ENCODE data around the gene PTPRR.
A peak's percentile ranks its signal among the peaks of the same experiment; 100 is the strongest.
"Not testable (repeated sequence)": the region's sequence is repeated elsewhere in the genome, so short reads cannot be mapped to it uniquely, and the experiment has no call there.

PTPRR gene

GRCh38 chr12:70741256-70741655 lies 179.3 kb downstream of the PTPRR start:
- no peak overlapping the region for H3K4me3 ChIP-seq (ENCODE audit: low read depth, low read length)
- peak; percentile 2 for DNase-seq (ENCODE audit: low read depth)
- no peak for TF ChIP-seq CTCF (conservative IDR thresholded peaks at IDR 0.05; ENCODE audit: low read depth, low read length)

- TF ChIP-seq CTCF (conservative IDR thresholded peaks at IDR 0.05; ENCODE audit: low read depth, low read length): no peak
- no peak for DNase-seq (ENCODE audit: low read depth)
- no peak overlapping the region for H3K4me3 ChIP-seq (ENCODE audit: low read depth, low read length)
Observed at GRCh38 chr12:70739756-70740155, 180.8 kb downstream of the PTPRR start.

- DNase-seq (ENCODE audit: low read depth): no peak
- no peak for TF ChIP-seq CTCF (conservative IDR thresholded peaks at IDR 0.05; ENCODE audit: low read depth, low read length)
- no peak overlapping the region for H3K4me3 ChIP-seq (ENCODE audit: low read depth, low read length)
Observed at GRCh38 chr12:70736351-70737133, 184.0 kb downstream of the PTPRR start.

- not testable (repeated sequence) for DNase-seq (ENCODE audit: low read depth)
Observed at GRCh38 chr12:70735197-70735596, 185.3 kb downstream of the PTPRR start.

GRCh38 chr12:70733385-70733784 lies 187.2 kb downstream of the PTPRR start:
- DNase-seq (ENCODE audit: low read depth): peak; percentile 88
- TF ChIP-seq CTCF (conservative IDR thresholded peaks at IDR 0.05; ENCODE audit: low read depth, low read length): peak; percentile 80
- H3K4me3 ChIP-seq (ENCODE audit: low read depth, low read length): no peak overlapping the region

More at GRCh38 chr12:70735197-70735596, 185.3 kb downstream of the PTPRR start:
- not testable (repeated sequence) for H3K4me3 ChIP-seq (ENCODE audit: low read depth, low read length)

GRCh38 chr12:70732287-70732686 lies 188.3 kb downstream of the PTPRR start:
- no peak overlapping the region for H3K4me3 ChIP-seq (ENCODE audit: low read depth, low read length)
- no peak for TF ChIP-seq CTCF (conservative IDR thresholded peaks at IDR 0.05; ENCODE audit: low read depth, low read length)
- DNase-seq (ENCODE audit: low read depth): no peak

- no peak for TF ChIP-seq CTCF (conservative IDR thresholded peaks at IDR 0.05; ENCODE audit: low read depth, low read length)
- no peak overlapping the region for H3K4me3 ChIP-seq (ENCODE audit: low read depth, low read length)
- no peak for DNase-seq (ENCODE audit: low read depth)
Observed at GRCh38 chr12:70730675-70731180, 189.8 kb downstream of the PTPRR start.
